Hepatocyte (in vitro differentiated cells): ENCODE results near the gene PITPNC1. TPM values are rescaled to one million over a fixed set of nuclear protein-coding genes. Genes with fewer than 3 reads are reported as not detected.

Experiments used
- DNase-seq: peaks from one replicate; pipeline ENCODE4 v3.0.0-alpha.2; 2016; ENCODE audit warnings: low spot score
- H2AFZ ChIP-seq: fragments of 200-600 bp; sonication (generic); 2 replicates; pipeline ENCODE4 v1.6.0; 2016; ENCODE audit warnings: antibody characterized with exemption, mild to moderate bottlenecking
- H3K27ac ChIP-seq: fragments of 200-600 bp; sonication (generic); 2 replicates; pipeline ENCODE4 v1.5.1; 2016; ENCODE audit warnings: mild to moderate bottlenecking
- H3K27me3 ChIP-seq: fragments of 200-600 bp; sonication (generic); 2 replicates; pipeline ENCODE4 v1.6.1; 2016
- H3K36me3 ChIP-seq: fragments of 200-600 bp; sonication (generic); replicated peaks from 2 replicates; pipeline ENCODE4 v1.5.1; 2016; ENCODE audit warnings: low read depth; ENCODE audit not compliant: insufficient read depth
- H3K4me1 ChIP-seq: fragments of 200-600 bp; sonication (generic); 2 replicates; pipeline ENCODE4 v1.5.1; 2016; ENCODE audit warnings: mild to moderate bottlenecking, moderate library complexity; ENCODE audit not compliant: insufficient read depth
- H3K4me2 ChIP-seq: fragments of 200-600 bp; sonication (generic); 2 replicates; pipeline ENCODE4 v1.6.0; 2016
- H3K4me3 ChIP-seq: fragments of 200-600 bp; sonication (generic); 2 replicates; pipeline ENCODE4 v1.5.1; 2016; ENCODE audit warnings: mild to moderate bottlenecking
- H3K79me2 ChIP-seq: fragments of 200-600 bp; sonication (generic); 2 replicates; pipeline ENCODE4 v1.6.0; 2017; ENCODE audit warnings: mild to moderate bottlenecking
- H3K9me2 ChIP-seq: fragments of 200-600 bp; sonication (generic); replicated peaks from 2 replicates; pipeline ENCODE4 v1.6.0; 2017; ENCODE audit warnings: mild to moderate bottlenecking; ENCODE audit not compliant: insufficient read depth
- H3K9me3 ChIP-seq: fragments of 200-600 bp; sonication (generic); 2 replicates; pipeline ENCODE4 v1.5.1; 2016; ENCODE audit warnings: low read depth, mild to moderate bottlenecking
- H4K20me1 ChIP-seq: fragments of 200-600 bp; sonication (generic); 2 replicates; pipeline ENCODE4 v1.6.0; 2016; ENCODE audit warnings: mild to moderate bottlenecking; ENCODE audit not compliant: insufficient read depth, poor library complexity, severe bottlenecking
- CTCF ChIP-seq: fragments of 200-600 bp; sonication (generic); IDR thresholded peaks from 2 replicates; pipeline ENCODE4 v1.5.1; 2016; ENCODE audit warnings: antibody characterized with exemption, mild to moderate bottlenecking; ENCODE audit not compliant: poor library complexity
- EZH2 ChIP-seq: fragments of 200-600 bp; sonication (generic); IDR thresholded peaks from 2 replicates; pipeline ENCODE4 v1.6.1; 2016; ENCODE audit warnings: antibody characterized with exemption, mild to moderate bottlenecking, borderline replicate concordance
- EZH2phosphoT487 ChIP-seq: fragments of 200-600 bp; sonication (generic); IDR thresholded peaks from one replicate; pipeline ENCODE4 v1.6.1; 2018; ENCODE audit warnings: antibody characterized with exemption, mild to moderate bottlenecking, low read depth, moderate library complexity; ENCODE audit not compliant: unreplicated experiment, severe bottlenecking
- WGBS: methylation state at CpG from one replicate; pipeline ENCODE4 v1.1.6; 2016; ENCODE audit warnings: low lambda C conversion rate; ENCODE audit errors: missing lambda C conversion rate; 5-methylcytosine and 5-hydroxymethylcytosine counted together
- polyA plus RNA-seq: library from polyadenylated mRNA; unstranded; fragments of >200 nt; fragmentation: Nextera tagmentation; extraction: Ambion mirVana; gene quantifications from 2 replicates; pipeline ENCODE4 v1.2.1, GENCODE V29; 2016
- total RNA-seq: library from RNA; depleted of rRNA; stranded (reverse); fragments of >200 nt; gene quantifications from 2 replicates; pipeline ENCODE4 v1.2.3, GENCODE V29; 2014

The PITPNC1 gene
- total and polyA plus RNA-seq, 2 experiments from 2014 or later, result 4.6 to 8.1 TPM

GRCh38 chr17:67482764-67483163, 105.7 kb downstream of the PITPNC1 start:
- TF ChIP-seq EZH2phosphoT487 (no peak), EZH2 (no peak), CTCF (no peak)
- Histone ChIP-seq H3K27me3 (no peaks in the 10 kb centered on the region), H2AFZ (no peak overlapping the region), H4K20me1 (no peaks in the 10 kb centered on the region), H3K4me1 (no peaks in the 10 kb centered on the region), H3K4me2 (no peak overlapping the region), H3K36me3 (no peaks in the 10 kb centered on the region), H3K4me3 (no peak overlapping the region), H3K9me3 (no peaks in the 10 kb centered on the region), H3K27ac (no peak overlapping the region), H3K79me2 (no peaks in the 10 kb centered on the region), H3K9me2 (no peaks in the 10 kb centered on the region)
- 91% methylated on average over 3 of the region's 3 CpGs for WGBS
- DNase-seq, result no peak

- Histone ChIP-seq H3K27ac (no peak overlapping the region), H4K20me1 (no peaks in the 10 kb centered on the region), H2AFZ (no peak overlapping the region), H3K9me2 (no peaks in the 10 kb centered on the region), H3K4me3 (no peak overlapping the region), H3K4me1 (no peaks in the 10 kb centered on the region), H3K36me3 (no peaks in the 10 kb centered on the region), H3K79me2 (no peaks in the 10 kb centered on the region), H3K9me3 (no peaks in the 10 kb centered on the region), H3K27me3 (no peaks in the 10 kb centered on the region), H3K4me2 (no peak overlapping the region)
- TF ChIP-seq CTCF (no peak), EZH2phosphoT487 (no peak), EZH2 (no peak)
- WGBS, result 93% methylated on average over 4 of the region's 4 CpGs
- no peak for DNase-seq
Observed at GRCh38 chr17:67484261-67484660, 107.2 kb downstream of the PITPNC1 start.

GRCh38 chr17:67485666-67486065, 108.6 kb downstream of the PITPNC1 start:
- Histone ChIP-seq H3K27ac (no peak overlapping the region), H3K79me2 (no peaks in the 10 kb centered on the region), H3K4me1 (peaks cover 3% of the 10 kb centered on the region), H3K27me3 (no peaks in the 10 kb centered on the region), H3K9me2 (no peaks in the 10 kb centered on the region), H2AFZ (no peak overlapping the region), H3K9me3 (no peaks in the 10 kb centered on the region), H3K4me3 (no peak overlapping the region), H3K4me2 (no peak overlapping the region), H3K36me3 (no peaks in the 10 kb centered on the region), H4K20me1 (no peaks in the 10 kb centered on the region)
- no peak for DNase-seq
- 94% methylated on average over 7 of the region's 7 CpGs for WGBS
- TF ChIP-seq EZH2phosphoT487, result no peak
- TF ChIP-seq CTCF, result no peak
- TF ChIP-seq EZH2, result no peak

- Histone ChIP-seq H3K9me2 (no peaks in the 10 kb centered on the region), H3K36me3 (no peaks in the 10 kb centered on the region), H3K4me2 (no peak overlapping the region), H3K27me3 (no peaks in the 10 kb centered on the region), H3K4me1 (peaks cover 9% of the 10 kb centered on the region), H3K79me2 (no peaks in the 10 kb centered on the region), H2AFZ (no peak overlapping the region), H3K9me3 (no peaks in the 10 kb centered on the region), H4K20me1 (no peaks in the 10 kb centered on the region), H3K4me3 (no peak overlapping the region), H3K27ac (no peak overlapping the region)
- DNase-seq, result no peak
- WGBS, result 84% methylated on average over 7 of the region's 7 CpGs
- TF ChIP-seq EZH2phosphoT487 (no peak), CTCF (no peak), EZH2 (no peak)
Observed at GRCh38 chr17:67487506-67487905, 110.4 kb downstream of the PITPNC1 start.
